NCI-H1417 (cell line): ENCODE measurements around the gene PRXL2A.

Experiments used
- DNase-seq, 3 experiments: peaks; one replicate each; lab custom pipeline; 2025; lab: John Stamatoyannopoulos, UW

The PRXL2A gene

DNA sequence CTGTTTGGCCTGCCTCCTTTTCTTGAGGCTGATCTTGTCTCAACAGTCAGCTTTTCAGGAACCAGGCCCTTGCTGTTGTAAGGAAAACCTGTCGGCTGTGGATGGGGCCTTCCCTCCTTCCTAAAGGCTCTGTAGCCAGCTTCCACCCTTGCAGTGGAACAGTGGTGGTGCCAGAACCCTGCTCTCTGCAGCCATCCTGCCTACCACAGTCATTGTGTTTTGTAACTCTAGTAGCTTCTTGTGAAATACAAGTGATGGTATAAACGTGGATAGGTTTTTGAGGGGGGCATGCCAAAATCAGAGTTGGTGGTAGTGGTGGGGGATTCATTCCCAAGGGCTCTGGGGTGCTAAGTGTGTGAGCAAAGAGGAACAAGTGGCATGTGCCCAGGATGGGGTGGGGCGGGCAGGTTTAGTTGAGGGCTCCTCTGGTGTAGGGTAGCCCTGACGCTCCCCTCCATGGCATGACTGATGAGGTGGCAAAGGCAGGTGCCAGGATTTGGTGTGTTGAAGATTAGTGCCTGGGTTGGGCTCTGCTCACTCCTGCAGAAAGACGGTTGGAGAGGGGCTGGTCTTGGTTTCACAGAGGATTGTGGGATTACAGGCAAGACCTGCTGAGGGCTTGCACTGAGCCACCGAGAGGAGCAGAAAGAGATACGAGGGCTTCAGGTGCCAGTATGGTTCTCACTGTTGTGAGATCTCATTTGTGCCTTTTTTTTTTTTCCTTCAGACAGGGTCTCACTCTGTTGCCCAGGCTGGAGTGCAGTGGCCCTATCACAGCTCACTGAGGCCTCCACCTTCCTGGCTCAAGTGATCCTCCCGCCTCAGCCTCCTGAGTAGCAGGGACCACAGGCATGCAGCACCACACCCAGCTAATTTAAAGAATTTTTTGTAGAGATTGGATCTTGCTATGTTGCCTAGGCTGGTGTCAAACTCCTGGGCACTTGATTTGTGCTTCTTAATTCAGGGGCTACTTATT lies 53.1 kb downstream of the PRXL2A start:
- no peak for DNase-seq

DNA sequence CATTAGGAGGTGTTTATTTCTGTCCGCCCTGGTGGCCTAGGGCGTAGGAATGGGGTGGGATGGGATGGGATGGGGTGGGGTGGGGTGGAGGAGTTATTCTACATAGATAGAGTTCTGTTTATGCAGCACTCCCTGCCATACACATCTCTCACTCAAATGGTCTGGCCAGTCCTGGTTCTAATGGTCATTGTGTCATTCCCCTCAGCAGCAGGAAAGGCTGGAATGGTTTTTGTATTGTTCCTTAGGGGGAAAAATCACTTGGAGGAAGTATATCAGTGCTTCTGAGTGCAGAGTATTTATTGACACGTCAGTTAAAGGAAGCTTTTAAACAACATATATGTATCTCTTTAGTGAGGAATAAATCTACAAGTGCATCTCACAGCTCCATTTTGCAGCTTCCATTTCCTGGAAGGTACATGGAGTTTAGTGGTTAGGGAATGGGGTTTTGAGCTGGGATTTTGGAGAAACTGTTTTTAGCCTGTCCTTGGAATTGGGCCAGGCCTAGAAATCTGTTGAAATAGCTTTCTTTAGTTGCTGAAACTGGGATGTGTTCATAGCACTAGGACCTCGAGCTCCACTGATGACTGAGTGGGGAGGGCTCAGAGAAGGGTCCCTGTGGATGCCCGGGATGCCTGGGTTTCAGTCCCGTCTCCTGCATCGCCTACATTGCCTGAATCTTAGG lies 54.1 kb downstream of the PRXL2A start:
- no peak for DNase-seq

DNA sequence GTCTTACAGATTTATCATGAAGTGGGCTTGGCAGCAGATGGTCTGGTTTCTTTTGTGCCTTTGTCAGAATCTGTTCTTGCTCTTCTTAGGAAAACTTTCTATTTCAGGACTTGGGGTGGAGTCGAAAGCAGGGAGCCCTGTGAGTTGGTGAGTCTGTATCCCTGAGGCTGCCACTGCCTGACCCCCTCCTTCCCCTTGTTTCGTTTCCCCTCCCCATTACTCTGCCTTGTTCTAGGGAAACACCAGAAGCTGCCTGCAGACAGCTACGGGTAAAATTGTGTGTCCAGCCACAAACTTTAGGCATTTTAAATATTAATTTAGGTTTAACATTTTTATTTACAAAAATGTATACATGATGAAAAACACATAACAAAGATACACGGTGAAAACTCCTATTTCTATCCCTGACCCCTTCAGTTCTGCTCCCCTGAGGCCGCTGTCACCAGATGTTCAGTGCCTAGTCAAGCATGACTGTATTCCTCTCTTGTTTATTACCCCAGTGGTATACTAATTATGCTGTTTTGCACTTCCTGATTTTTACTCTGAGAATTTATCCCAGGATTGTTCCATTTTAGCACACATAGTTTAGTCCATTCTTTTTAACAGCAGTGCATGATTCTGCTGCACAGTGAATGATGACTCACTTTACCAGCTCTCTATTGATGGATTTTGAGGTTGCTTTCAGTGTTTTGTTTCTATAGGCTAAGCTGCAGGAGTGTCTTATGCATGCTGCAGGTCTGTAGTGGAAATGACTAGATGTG lies 54.8 kb downstream of the PRXL2A start:
- DNase-seq = peak in 2 of 3 experiments; percentile 18 to 49

- no peak for DNase-seq
Measured at GRCh38 chr10:80463868-80464267, 55.5 kb downstream of the PRXL2A start.

GRCh38 chr10:80464557-80465450 lies 56.5 kb downstream of the PRXL2A start:
- peak in 2 of 3 experiments; percentile 55 to 69 for DNase-seq

DNA sequence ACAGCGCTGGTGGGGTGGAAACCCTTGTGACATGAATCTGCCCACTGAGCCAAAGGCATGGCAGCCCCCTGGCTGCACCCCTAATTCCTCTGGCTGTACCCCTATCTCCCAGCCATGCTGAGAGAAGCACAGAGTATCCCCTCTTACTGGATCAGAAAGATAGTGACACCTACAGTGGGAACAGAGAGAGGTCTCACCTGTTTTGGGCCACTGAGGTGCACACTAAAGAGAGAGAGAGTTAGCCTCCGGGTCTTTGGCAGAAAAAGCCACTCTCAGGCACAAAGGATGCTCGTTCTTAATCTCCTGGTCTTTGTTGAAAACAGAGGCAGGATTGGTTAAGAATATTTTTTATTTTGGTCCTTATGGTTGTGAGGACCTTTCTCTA lies 57.1 kb downstream of the PRXL2A start:
- DNase-seq = peak in 1 of 3 experiments; percentile 56

GRCh38 chr10:80465839-80466590 lies 57.7 kb downstream of the PRXL2A start:
- no peak for DNase-seq

DNA sequence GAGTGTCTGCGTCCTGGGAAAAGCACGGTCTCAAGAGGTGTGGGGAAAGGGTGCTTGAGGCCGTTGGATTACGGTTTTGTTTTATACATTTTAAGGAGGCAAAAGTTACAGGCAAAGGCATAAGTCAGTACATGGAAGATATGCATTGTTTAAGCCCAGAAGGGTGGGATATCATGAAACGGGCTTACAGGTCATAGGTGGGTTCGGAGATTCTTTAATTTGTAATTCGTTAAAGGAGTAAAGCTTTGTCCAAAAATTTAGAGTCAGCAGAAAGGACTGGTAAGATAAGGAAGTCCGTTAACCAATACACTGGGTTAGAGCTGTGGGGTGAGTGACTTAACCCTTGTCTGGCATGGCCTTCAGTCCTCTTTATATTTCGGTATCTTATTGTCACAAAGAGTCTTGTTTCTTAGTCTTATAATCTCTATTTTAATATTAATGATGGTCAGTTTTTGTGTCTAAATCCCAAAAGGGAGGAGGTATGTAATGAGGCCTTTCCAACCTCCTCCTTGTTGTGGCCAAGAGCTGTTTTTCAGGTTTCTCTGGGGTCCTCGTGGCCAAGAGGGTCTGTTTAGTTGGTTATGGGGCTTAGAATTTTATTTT lies 58.5 kb downstream of the PRXL2A start:
- DNase-seq = no peak

DNA sequence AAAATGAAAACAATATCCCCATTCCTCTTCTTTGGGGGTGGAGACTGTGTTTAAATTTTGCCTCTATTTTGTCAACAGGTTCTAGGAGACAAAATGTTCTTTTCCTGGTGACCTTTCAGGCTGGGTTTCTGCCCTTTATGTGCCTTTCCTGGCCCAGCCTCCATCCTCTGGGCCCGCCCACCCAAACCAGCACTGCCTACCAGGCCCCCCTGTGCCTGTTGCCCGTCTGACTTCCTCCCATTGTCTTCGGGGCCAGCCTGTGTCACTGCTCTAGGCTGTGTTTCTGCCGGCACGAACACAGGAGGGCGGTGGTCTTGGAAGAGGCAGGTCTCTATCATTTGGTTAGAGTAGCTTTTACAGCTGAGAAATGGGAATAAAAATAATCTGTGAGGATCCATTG lies 59.7 kb downstream of the PRXL2A start:
- peak in 1 of 3 experiments; percentile 2 for DNase-seq

GRCh38 chr10:80468806-80469421 lies 60.6 kb downstream of the PRXL2A start:
- DNase-seq = peak in 1 of 3 experiments; percentile 20

DNA sequence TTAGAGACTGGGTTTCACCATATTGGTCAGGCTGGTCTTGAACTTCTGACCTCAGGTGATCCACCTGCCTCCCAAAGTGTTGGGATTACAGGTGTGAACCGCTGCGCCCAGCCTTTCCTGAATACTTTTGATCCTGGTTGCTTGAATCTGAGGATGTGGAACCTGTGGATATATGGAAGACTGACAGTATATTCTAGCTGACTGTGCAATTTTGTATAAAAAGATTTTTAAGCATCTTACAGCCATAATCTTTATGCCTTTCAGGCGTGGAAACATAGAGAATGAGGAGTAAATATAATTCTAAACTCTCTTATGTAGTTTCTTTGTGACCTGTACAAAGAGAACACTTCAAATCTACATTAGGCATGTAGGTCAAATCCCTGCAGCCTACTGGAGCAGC lies 61.9 kb downstream of the PRXL2A start:
- no peak for DNase-seq

GRCh38 chr10:80471001-80471400 lies 62.6 kb downstream of the PRXL2A start:
- DNase-seq = no peak

- peak in 2 of 3 experiments; percentile 36 to 58 for DNase-seq
Measured at GRCh38 chr10:80471715-80472233, 63.4 kb downstream of the PRXL2A start.

DNA sequence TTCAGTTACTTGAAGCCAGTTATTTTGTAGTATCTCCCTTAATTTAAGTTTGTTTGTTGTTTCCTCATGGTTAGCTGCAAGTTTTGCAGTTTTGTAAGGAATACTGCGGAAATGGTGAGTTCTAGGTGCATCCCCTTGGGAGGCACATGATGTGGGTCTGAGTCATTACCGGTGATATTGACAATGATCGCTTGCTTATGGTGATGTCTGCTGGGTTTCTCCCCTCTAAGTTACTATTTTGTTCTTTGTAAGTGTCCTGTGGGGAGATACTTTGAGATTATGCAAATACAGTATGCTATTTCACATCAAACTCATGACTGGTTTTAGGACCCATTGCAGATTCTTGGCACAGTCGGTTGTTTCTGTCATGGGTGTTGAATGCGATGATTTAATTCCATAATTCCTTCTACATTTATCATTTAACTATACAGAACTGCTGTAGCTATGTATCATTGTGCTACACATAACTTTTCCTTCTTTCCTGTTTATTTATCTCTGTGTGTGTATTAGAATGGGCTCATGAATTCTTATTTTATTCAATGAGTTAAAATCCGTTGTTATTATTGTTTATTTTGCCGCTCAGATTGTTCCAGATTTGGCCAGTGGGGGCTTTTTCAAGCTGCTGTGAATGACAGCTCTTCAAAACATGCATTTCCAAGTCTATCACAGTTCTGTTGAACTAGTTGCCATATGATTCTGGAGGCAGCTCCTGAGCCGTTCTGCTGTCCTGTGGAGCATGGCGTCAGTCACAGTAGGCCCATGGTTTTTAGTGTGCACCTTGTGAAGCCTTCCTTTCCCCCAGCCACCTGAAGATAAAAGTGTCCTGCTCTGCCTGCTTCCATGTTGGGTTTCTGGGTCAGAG lies 64.1 kb downstream of the PRXL2A start:
- DNase-seq = no peak

- DNase-seq = no peak
Measured at GRCh38 chr10:80473096-80473657, 64.8 kb downstream of the PRXL2A start.

DNA sequence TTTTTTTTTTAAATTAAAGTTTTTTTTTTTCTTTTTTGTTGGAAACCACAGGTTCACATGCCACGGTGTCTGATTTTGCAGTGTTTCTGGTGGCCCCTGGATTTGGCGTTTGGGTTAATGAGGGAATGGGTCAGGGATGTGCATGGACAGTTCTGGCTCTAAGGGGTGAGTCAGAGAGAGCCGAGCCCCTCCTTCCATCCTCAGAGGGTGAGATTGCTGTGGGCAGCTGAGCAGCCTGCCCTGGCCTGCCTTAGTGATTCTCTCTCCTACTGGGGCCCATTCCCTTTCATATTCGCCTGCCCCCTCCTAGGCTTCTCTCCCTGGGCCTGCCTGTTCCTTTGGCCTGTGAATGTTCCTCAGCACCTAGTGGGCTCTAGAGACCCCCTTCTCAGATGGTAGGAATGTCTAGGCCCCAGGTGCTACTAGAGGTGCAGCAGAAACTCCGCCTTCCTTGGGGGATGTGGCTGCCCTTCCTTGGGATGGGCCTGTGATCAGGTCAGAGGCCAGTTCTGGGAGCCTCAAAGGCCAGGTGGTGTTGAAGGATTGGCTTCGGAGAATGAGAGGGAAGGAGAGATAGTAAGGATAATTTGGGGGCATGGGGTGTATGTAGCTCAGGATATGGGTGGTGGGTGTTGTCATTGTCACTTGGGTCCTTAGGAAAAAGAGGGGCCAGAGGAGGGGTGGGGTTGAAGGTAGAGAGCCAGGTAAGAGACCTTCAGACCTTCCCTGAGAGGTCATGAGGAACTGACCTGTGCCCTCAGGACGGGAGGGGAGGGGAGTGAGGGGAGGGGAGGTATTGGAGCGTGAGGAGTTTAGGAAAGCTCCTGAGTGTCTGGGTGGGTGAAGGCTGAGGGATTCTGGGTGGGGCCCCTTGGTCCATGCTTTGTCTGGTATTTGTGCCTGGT lies 65.6 kb downstream of the PRXL2A start:
- no peak for DNase-seq

- DNase-seq = no peak
Measured at GRCh38 chr10:80474597-80474910, 66.2 kb downstream of the PRXL2A start.
